A172 (cell line): ENCODE results near the gene IRS1. TPM values are rescaled to one million over a fixed set of nuclear protein-coding genes. Genes with fewer than 3 reads are reported as not detected.
A peak's percentile ranks its signal among the peaks of the same experiment; 100 is the strongest.
"Not testable (repeated sequence)": the region's sequence is repeated elsewhere in the genome, so short reads cannot be mapped to it uniquely, and the experiment has no call there.

Source experiments
- DNase-seq: peaks from one replicate; pipeline ENCODE4 v3.0.0-alpha.2; 2015; ENCODE audit warnings: low spot score
- total RNA-seq: library from RNA; depleted of rRNA; stranded (reverse); fragments of >200 nt; shearing (Covaris generic); gene quantifications from 2 replicates; pipeline ENCODE4 v1.2.3, GENCODE V29; 2014; rRNA removed

Gene IRS1
- total RNA-seq: 6.6 and 7.0 TPM in 2 replicates

- DNase-seq: peak; percentile 57
Observed at GRCh38 chr2:226799211-226799975, at the start of gene IRS1. IRS1 (minus strand) TSS chr2:226799820; CDS start chr2:226798738, 1,082 bp downstream.

- no peak for DNase-seq
Observed at GRCh38 chr2:226849349-226849748, 49.7 kb upstream of the IRS1 start.

GRCh38 chr2:226847511-226847910, 47.9 kb upstream of the IRS1 start:
- no peak for DNase-seq

- DNase-seq: no peak
Observed at GRCh38 chr2:226847090-226847489, 47.5 kb upstream of the IRS1 start.

GRCh38 chr2:226845386-226846116, 45.9 kb upstream of the IRS1 start:
- DNase-seq: no peak

- not testable (repeated sequence) for DNase-seq
Observed at GRCh38 chr2:226843001-226843400, 43.4 kb upstream of the IRS1 start.

GRCh38 chr2:226839951-226840350, 40.3 kb upstream of the IRS1 start:
- no peak for DNase-seq

GRCh38 chr2:226839161-226839560, 39.5 kb upstream of the IRS1 start:
- DNase-seq: no peak

GRCh38 chr2:226838722-226839121, 39.1 kb upstream of the IRS1 start:
- DNase-seq: no peak

GRCh38 chr2:226837787-226838603, 38.4 kb upstream of the IRS1 start:
- no peak for DNase-seq

GRCh38 chr2:226837334-226837733, 37.7 kb upstream of the IRS1 start:
- DNase-seq: no peak

GRCh38 chr2:226836548-226836885, 36.9 kb upstream of the IRS1 start:
- no peak for DNase-seq

GRCh38 chr2:226835796-226836547, 36.4 kb upstream of the IRS1 start, which contains the start of gene RHBDD1:
RHBDD1 (plus strand) TSS chr2:226836054; CDS start chr2:226864694, 28,640 bp downstream.
- peak; percentile 80 for DNase-seq

- DNase-seq: no peak
Observed at GRCh38 chr2:226835420-226835795, 35.8 kb upstream of the IRS1 start.

GRCh38 chr2:226834880-226835279, 35.3 kb upstream of the IRS1 start:
- DNase-seq: not testable (repeated sequence)

GRCh38 chr2:226832061-226832460, 32.4 kb upstream of the IRS1 start:
- DNase-seq: no peak

GRCh38 chr2:226831266-226831665, 31.6 kb upstream of the IRS1 start:
- DNase-seq: no peak

GRCh38 chr2:226829721-226830631, 30.4 kb upstream of the IRS1 start:
- no peak for DNase-seq

GRCh38 chr2:226828191-226828590, 28.6 kb upstream of the IRS1 start:
- no peak for DNase-seq

- DNase-seq: no peak
Observed at GRCh38 chr2:226825056-226825455, 25.4 kb upstream of the IRS1 start.
